NOMO-1 treated with DMSO at 0.1 percent for 48 hours (cell line): ENCODE results near the gene GNAS-AS1.

Source experiments
- DNase-seq: peaks from one replicate; lab custom pipeline; 2025; ENCODE audit not compliant: unreplicated experiment; lab: John Stamatoyannopoulos, UW

The GNAS-AS1 gene

DNA sequence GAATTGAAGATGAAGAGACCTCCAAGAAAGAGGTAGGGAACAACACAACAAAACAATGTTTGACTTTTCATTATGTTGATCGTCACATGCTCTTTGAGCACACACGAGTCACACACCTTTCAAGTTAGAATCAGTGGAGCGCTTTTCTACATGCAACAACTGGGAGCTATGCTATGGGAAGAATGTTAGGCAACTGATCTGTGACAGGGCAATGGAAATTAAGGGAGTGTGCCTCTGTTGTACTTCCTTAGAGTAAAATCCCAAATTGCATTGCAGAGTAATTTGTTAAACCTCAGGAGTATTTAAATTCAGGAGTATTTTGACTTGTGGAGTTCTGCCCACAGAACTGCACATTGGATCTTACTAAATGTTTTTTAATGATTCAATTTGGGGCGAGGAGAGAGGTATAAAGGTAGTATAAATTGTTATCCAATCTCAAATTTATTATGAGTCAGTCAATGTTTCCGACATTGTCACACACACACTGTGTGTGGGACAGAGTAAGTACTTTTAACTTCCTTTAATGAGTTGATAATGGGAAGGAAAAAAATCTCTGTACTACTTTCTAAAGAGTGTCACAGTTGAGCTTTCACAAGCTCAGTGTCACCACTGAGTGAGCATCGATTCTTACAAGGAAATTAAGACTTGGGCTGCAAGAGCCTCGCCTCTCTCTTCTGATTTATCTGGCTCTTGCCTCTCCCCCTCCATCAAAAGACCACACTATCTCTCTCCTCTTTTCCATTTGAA lies 12.5 kb upstream of the GNAS-AS1 start:
- DNase-seq = peak; percentile 1

DNA sequence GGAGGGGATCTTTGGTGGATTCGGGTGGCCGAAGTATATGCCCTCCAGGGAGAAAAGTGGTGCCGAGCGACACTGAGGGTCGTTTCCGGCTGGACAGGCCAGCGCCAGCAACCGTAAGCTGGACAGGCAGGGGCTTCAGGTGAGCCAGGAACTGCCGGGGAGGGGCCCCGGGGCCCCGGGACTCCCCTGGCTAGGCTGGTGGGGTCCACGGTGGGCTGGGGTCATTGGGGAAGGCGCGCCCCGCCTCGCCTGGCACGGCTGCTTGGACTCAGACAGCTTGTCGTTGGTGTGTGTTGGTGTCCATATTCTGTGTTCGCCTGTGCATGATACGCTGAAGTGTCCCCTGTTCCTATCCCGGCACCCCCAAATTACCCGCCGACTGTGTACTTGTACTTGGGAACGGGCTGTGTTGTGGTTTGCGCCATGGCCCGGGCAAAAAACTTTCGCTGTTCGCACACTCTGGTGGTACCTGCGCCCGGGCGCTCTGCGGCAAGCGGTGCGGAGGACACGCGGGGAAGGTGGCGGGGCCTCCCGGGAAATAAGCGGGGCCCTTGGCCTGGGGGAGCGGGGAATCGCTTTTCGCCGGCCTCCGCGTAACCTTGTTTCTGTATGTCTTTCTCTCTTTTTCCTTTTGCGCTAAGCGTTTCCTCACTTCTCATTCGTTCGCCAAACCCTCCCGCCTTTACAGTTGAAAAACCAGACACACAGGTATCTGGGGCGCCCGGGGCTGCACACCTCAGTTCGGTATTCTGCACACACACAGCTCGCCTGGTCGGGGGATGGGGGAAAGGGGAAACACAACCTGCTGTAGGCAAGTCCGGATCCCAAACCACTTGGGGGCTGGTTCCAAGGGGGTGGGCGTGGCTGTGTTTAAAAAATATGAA lies 5.0 kb upstream of the GNAS-AS1 start:
- no peak for DNase-seq

DNA sequence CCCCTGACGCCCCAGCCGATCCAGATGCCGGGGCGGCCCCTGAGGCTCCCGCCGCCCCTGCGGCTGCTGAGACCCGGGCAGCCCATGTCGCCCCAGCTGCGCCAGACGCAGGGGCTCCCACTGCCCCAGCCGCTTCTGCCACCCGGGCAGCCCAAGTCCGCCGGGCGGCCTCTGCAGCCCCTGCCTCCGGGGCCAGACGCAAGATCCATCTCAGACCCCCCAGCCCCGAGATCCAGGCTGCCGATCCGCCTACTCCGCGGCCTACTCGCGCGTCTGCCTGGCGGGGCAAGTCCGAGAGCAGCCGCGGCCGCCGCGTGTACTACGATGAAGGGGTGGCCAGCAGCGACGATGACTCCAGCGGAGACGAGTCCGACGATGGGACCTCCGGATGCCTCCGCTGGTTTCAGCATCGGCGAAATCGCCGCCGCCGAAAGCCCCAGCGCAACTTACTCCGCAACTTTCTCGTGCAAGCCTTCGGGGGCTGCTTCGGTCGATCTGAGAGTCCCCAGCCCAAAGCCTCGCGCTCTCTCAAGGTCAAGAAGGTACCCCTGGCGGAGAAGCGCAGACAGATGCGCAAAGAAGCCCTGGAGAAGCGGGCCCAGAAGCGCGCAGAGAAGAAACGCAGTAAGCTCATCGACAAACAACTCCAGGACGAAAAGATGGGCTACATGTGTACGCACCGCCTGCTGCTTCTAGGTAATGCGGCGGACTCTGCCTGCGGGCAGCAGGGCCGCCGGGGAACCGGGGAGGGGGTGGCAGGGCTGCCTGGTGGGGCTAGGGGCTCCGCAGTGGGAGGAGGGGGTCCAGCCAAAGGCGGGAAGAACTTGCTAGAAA lies 4.2 kb upstream of the GNAS-AS1 start:
- no peak for DNase-seq

DNA sequence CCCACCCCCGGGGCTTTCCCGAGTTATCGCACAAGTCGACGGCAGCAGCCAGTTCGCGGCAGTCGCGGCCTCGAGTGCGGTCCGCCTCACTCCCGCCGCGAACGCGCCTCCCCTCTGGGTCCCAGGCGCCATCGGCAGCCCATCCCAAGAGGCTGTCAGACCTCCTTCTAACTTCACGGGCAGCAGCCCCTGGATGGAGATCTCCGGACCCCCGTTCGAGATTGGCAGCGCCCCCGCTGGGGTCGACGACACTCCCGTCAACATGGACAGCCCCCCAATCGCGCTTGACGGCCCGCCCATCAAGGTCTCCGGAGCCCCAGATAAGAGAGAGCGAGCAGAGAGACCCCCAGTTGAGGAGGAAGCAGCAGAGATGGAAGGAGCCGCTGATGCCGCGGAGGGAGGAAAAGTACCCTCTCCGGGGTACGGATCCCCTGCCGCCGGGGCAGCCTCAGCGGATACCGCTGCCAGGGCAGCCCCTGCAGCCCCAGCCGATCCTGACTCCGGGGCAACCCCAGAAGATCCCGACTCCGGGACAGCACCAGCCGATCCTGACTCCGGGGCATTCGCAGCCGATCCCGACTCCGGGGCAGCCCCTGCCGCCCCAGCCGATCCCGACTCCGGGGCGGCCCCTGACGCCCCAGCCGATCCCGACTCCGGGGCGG lies 3.4 kb upstream of the GNAS-AS1 start:
- no peak for DNase-seq

DNA sequence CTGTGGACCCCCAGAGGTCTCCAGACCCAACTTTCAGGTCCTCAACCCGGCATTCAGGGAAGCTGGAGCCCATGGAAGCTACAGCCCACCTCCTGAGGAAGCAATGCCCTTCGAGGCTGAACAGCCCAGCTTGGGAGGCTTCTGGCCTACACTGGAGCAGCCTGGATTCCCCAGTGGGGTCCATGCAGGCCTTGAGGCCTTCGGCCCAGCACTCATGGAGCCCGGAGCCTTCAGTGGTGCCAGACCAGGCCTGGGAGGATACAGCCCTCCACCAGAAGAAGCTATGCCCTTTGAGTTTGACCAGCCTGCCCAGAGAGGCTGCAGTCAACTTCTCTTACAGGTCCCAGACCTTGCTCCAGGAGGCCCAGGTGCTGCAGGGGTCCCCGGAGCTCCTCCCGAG lies 2.8 kb upstream of the GNAS-AS1 start:
- DNase-seq = no peak

DNA sequence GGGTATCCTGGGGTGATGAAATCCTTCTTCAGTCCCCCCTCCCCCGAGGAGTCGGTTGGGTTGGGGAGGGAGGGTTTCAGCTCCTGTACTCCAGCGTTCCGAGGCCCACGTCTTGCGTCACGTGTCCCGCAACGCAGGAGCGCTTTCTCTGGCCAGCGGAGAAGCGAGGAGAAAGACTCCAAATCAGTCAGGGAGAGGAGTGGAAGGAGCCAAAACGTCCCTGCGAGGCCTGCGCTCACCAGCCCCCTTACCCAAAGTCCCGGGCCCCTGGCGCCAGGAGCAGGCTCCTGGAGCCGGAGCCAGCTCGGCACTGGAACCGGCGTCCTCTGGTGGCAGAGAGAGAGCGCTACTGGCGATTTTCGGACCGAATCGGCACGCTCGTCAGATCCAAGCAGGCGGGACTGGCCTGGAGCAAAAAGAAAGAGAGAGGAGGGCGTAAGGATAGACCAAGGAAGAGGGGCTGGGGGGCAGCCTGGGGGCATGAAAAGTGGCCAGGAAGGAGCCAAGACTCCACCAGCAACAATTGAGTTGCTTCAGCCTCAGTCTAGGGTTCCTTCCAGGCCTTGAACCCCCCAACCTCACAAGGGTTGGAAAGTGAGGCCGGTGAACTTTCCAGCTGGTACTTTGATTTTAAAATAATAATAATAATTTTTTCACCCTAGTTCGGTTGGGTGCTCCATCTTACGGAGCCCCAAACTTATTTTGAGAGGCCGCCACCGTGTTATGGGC lies 2.0 kb upstream of the GNAS-AS1 start, which contains the start of gene GNAS:
Gene GNAS, plus strand, starts transcription at position 174 of the 729 bp plus-strand sequence.
- peak; percentile 2 for DNase-seq

DNA sequence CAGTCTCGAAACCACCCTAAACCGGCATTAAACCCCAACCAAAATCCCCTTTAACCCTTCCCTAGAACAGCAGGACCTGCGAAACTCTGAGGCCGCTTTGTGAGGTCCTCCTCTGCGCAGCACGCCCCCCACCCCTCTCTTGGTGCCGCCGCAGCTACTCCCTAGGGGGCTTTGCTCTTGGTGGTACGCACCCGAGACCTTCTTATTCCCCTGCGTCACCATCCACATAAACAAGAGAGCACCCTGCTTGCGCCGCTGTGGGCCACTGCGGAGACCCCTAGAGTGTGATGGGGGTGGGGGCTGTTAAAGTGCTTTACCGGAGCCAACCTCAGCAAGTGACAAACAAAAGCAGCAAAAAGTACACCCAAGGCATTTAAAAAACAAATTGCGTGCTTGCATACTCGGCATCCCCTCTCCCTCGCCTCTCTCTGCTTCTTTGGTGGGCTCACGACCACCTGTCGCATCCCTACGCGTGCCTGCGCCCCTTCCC lies 1.3 kb upstream of the GNAS-AS1 start:
- no peak for DNase-seq

DNA sequence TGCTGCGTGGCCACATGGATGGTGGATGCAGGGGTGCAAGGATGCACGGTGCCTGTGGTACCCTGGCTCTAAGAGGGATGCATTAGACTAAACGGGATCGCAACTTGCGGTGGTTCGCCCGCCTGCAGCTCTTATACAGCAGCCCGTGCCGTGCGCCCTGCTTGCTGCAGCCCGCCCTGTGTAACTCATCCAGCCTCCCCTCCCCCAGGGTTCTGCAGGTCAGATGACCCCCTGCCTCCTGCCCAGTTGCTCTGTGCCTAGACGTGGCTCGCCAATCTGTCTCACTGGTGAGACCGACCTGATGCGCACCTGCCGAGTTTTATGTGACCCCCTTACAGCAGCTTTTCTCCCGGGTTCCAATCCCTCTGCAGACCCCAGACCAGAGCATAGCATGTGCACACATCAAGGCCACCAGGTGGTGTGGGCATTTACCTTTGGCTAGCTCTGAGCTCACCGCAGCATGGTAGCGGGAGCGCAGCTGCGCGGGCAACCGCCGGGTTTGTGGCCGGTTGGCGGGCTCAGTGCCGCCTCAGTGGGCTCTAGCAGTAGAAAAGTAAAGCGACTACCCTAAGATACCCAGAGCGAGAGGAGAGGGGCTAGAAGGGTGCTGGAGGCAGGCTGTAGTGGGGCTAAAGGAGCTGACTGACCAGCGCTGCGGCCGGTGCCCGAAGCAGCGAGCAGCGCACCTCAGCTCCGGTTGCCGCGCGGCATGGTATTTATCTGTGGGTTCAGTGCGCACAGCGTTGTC lies 693 bp upstream of the GNAS-AS1 start:
- no peak for DNase-seq

DNA sequence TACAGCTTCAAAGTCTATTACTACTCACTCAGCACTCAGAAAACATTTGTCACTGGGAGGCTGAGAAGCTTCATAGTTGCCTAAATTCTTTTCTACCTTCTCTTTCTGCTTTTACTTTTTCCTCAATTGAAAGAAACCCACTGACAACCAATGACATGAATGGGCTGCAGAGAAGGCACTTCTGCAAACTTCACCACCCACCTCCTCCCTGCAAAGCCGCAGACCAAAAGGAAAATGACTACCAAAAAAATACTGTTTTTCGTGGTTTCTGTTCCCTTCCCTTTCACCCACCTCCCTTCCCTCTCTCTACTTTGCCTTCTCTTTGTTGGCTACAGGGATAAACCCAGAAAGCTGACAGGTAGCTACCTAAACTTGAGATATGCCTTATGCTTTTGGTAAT lies 3.2 kb downstream of the GNAS-AS1 start:
- peak; percentile 87 for DNase-seq

DNA sequence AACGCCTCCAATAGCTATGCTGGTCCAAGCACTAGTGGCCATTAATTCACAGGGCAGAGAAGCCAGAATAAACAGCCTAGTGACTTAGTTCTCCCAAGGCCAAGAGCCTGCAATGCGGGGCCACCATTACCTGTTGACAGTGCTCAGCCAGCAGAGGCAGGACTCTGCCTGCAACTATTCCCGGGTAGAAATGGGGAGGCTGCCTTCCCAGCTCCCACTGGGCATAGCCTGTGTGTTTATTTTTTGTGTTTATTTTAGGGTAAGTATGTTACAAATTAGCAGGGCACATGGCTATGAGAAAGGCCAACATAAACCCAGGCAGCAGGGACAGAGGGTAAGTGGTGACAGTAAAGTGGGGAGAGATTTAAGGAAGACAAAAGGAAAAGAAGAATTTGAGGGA lies 5.0 kb downstream of the GNAS-AS1 start:
- no peak for DNase-seq

DNA sequence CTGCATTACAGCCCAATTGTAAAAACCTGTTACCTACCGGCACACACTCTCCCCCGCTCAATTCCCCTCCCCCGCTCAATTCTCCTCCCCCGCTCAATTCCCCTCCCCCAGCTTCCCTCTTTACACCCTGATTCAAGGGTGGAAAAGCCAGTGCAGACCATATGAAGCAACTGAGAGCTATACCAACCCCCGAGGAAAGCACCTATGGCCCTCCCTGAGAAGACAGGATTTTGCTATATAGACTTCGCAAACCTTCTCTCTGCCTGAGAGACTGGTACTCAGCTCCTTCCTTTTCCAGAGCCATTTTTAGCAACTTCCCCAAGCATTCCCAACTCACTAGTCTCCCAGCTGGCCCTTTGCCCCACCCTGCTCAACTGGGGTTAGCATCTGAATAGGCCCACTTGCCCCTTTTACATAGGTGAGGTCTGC lies 7.6 kb downstream of the GNAS-AS1 start:
- DNase-seq = no peak

DNA sequence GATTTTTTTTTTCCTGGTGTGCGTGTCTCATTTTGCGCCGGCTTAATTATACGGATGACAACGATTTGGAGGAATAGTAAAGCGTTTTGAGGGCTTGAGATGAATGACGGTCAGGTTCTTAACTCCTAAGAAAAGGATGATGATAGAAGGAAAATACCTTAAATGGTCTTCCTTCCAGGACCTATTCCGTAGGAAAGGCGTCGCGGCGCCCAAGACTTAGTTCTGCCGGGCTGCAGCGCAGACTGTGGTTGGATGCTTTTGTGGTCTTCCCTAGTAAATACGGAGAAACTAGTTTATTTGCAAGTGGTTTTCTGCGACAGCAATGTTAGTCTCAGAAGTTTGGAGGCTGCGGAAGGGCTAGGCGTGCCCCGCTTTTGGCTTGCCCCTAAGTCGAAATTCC lies 8.4 kb downstream of the GNAS-AS1 start:
- no peak for DNase-seq

DNA sequence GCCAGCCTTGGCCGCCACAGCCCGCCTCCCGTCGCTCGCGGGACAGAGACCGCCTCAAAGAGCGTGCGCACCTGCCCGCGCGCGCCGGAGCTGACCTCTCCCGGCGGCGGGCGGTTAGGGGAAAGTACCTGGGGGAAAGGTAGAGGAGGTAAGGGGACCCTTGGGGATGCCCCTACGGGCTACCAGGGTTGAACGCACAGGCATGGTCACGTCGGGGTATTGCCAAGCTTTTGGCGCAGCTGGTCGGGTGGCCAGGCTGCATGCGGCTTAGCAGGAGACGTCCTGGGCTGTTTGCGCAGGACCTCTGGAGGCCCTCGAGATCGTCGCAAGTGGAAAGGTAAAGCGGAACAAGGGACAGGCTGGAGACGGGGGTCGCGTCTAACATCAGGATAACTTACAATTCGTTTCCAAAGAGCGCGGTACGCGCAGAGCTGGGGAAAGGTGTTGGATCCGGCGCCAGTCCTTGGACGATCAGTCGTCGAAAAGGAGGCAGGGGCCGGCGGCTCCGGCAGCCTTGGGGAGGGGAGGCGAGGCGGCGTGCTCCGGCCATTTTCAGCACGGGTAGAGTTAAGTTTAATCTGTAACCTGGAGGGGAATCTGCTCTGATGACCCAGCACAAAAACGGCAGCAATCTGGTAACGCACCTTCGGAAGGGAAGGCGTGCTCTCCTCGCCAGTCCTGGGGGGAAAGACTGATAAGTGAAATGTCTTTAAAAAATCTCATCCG lies 9.0 kb downstream of the GNAS-AS1 start:
- no peak for DNase-seq

DNA sequence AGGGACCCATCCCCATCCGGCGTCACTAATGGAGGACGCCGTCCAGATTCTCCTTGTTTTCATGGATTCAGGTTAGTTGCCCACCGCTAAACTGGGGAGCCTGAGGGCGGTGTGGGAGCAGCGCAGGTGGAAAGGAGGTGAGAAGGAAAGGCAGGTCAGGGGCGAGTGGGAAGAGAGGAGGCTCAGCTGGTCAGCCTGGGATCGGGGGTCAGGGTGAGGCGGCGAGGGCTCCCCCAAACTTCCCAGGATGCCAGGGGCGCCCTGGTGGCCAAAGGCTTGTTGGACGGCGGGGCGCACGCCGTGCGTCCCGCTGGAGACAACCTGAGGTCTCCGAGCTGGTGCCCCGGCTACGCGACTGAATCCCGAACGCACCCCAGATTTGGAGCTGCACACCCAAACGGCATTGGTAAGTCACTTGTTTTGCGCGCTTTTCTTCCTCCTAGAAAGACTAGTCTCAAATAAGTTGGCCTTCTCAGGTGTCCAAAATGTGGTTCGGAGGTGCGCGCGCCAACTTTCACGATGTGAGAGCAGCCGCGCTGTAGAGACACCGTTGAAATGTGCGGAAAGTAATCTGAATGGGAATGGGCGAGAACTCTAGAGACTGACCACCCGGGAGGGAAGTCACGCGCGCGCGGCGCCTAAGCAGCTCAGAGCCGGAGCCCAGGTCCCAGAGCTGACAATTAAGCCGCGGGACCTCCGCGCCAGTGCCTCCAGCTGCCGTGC lies 9.7 kb downstream of the GNAS-AS1 start:
- DNase-seq = no peak

DNA sequence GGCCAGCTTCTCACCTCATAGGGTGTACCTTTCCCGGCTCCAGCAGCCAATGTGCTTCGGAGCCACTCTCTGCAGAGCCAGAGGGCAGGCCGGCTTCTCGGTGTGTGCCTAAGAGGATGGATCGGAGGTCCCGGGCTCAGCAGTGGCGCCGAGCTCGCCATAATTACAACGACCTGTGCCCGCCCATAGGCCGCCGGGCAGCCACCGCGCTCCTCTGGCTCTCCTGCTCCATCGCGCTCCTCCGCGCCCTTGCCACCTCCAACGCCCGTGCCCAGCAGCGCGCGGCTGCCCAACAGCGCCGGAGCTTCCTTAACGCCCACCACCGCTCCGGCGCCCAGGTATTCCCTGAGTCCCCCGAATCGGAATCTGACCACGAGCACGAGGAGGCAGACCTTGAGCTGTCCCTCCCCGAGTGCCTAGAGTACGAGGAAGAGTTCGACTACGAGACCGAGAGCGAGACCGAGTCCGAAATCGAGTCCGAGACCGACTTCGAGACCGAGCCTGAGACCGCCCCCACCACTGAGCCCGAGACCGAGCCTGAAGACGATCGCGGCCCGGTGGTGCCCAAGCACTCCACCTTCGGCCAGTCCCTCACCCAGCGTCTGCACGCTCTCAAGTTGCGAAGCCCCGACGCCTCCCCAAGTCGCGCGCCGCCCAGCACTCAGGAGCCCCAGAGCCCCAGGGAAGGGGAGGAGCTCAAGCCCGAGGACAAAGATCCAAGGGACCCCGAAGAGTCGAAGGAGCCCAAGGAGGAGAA lies 10.5 kb downstream of the GNAS-AS1 start:
- DNase-seq = no peak

DNA sequence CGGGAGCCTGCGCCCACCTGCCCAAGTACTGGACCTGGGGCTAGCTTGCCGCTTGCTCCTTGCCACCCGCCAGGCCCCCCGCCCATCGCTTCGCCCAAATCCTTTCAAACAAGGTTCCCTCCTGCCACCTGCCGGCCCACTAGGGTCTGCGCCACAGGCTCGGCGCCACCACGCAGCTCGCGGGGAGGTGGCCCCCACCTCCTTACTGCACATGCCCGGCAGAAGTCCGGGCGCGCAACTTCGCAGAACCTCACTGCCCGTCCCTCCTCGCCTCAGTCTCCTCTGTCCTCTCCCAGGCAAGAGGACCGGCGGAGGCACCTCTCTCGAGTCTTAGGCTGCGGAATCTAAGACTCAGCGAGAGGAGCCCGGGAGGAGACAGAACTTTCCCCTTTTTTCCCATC lies 11.2 kb downstream of the GNAS-AS1 start:
- peak; percentile 26 for DNase-seq

DNA sequence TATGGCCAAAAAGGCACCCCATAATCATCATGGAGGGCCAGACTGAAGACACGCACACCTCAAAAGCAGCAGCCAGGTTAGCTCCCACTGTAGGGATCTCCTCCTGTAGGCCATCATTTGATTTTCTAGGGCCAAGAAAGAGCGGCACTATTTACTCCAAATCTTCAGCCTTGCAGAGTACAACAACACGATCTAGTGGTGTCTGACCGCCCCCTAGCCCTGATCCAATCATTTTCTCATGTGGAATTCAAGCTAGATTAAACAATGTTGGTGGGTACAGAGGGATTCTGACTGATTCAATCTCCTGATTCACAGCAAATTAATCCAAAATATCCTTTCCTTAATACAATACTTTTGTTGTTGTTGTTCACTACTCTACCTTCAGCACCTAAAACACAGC lies 12.5 kb downstream of the GNAS-AS1 start:
- no peak for DNase-seq
